Tibial nerve (tissue), 3 donors: ENCODE measurements around the gene ATMIN.

Source experiments
- CTCF ChIP-seq, 5 experiments: fragments of 200-600 bp in 3 of 5; fragments of 450-650 bp in 2 of 5; sonication (generic) in 3 of 5; IDR thresholded peaks; one replicate each; pipeline ENCODE4 v1.5.1; 2016 to 2019; ENCODE audit warnings: antibody characterized with exemption in 5 of 5, mild to moderate bottlenecking in 3 of 5, moderate library complexity in 2 of 5
- POLR2A ChIP-seq, 2 donors: fragments of 450-650 bp; IDR thresholded peaks; one replicate each; pipeline ENCODE4 v1.6.1; 2017; ENCODE audit warnings: antibody characterized with exemption in 2 of 2, mild to moderate bottlenecking in 2 of 2, moderate library complexity in 2 of 2

GRCh38 chr16:80994451-80994850 lies 41.2 kb upstream of the ATMIN start:
- no peak for TF ChIP-seq CTCF (IDR thresholded peaks at IDR 0.05)
- TF ChIP-seq POLR2A (IDR thresholded peaks at IDR 0.05), result no peak
